ENCODE data around the gene VGF.

VGF gene

GRCh38 chr7:101151908-101152651 lies 13.3 kb downstream of the VGF start:
- no peak for DNase-seq (ENCODE audit: low read depth)
- TF ChIP-seq, protein P1, sequence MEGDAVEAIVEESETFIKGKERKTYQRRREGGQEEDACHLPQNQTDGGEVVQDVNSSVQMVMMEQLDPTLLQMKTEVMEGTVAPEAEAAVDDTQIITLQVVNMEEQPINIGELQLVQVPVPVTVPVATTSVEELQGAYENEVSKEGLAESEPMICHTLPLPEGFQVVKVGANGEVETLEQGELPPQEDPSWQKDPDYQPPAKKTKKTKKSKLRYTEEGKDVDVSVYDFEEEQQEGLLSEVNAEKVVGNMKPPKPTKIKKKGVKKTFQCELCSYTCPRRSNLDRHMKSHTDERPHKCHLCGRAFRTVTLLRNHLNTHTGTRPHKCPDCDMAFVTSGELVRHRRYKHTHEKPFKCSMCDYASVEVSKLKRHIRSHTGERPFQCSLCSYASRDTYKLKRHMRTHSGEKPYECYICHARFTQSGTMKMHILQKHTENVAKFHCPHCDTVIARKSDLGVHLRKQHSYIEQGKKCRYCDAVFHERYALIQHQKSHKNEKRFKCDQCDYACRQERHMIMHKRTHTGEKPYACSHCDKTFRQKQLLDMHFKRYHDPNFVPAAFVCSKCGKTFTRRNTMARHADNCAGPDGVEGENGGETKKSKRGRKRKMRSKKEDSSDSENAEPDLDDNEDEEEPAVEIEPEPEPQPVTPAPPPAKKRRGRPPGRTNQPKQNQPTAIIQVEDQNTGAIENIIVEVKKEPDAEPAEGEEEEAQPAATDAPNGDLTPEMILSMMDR (IDR thresholded peaks at IDR 0.05; ENCODE audit: low read length, missing control alignments): no peak
- H3K4me3 ChIP-seq (replicated peaks; ENCODE audit: low read depth, low read length): no peak overlapping the region

- TF ChIP-seq, protein P1 (IDR thresholded peaks at IDR 0.05; ENCODE audit: low read length, missing control alignments): no peak
- H3K4me3 ChIP-seq (replicated peaks; ENCODE audit: low read depth, low read length): no peak overlapping the region
- peak; percentile 52 for DNase-seq (ENCODE audit: low read depth)
These were observed 24.5 kb downstream of the VGF start for GRCh38 chr7:101140746-101141382.

- DNase-seq (ENCODE audit: low read depth): peak; percentile 78
- H3K4me3 ChIP-seq (replicated peaks; ENCODE audit: low read depth, low read length): no peak overlapping the region
- TF ChIP-seq, protein P1 (IDR thresholded peaks at IDR 0.05; ENCODE audit: low read length, missing control alignments): no peak
These were observed 25.1 kb downstream of the VGF start for GRCh38 chr7:101140339-101140699.

DNA sequence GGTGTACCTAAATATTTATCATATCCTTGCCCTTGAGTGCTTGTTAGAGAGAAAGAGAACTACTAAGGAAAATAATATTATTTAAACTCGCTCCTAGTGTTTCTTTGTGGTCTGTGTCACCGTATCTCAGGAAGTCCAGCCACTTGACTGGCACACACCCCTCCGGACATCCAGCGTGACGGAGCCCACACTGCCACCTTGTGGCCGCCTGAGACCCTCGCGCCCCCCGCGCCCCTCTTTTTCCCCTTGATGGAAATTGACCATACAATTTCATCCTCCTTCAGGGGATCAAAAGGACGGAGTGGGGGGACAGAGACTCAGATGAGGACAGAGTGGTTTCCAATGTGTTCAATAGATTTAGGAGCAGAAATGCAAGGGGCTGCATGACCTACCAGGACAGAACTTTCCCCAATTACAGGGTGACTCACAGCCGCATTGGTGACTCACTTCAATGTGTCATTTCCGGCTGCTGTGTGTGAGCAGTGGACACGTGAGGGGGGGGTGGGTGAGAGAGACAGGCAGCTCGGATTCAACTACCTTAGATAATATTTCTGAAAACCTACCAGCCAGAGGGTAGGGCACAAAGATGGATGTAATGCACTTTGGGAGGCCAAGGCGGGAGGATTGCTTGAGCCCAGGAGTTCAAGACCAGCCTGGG lies 27.0 kb downstream of the VGF start:
- no peak overlapping the region for H3K4me3 ChIP-seq (replicated peaks; ENCODE audit: low read depth, low read length)
- peak; percentile 97 for DNase-seq (ENCODE audit: low read depth)
- TF ChIP-seq, protein P1 (IDR thresholded peaks at IDR 0.05; ENCODE audit: low read length, missing control alignments): peak; percentile 40

DNA sequence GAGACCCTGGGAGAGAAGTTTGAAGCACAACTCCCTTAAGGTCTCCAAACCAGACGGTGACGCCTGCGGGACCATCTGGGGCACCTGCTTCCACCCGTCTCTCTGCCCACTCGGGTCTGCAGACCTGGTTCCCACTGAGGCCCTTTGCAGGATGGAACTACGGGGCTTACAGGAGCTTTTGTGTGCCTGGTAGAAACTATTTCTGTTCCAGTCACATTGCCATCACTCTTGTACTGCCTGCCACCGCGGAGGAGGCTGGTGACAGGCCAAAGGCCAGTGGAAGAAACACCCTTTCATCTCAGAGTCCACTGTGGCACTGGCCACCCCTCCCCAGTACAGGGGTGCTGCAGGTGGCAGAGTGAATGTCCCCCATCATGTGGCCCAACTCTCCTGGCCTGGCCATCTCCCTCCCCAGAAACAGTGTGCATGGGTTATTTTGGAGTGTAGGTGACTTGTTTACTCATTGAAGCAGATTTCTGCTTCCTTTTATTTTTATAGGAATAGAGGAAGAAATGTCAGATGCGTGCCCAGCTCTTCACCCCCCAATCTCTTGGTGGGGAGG lies 27.6 kb downstream of the VGF start:
- DNase-seq (ENCODE audit: low read depth): peak; percentile 67
- TF ChIP-seq, protein P1 (IDR thresholded peaks at IDR 0.05; ENCODE audit: low read length, missing control alignments): no peak
- no peak overlapping the region for H3K4me3 ChIP-seq (replicated peaks; ENCODE audit: low read depth, low read length)

DNA sequence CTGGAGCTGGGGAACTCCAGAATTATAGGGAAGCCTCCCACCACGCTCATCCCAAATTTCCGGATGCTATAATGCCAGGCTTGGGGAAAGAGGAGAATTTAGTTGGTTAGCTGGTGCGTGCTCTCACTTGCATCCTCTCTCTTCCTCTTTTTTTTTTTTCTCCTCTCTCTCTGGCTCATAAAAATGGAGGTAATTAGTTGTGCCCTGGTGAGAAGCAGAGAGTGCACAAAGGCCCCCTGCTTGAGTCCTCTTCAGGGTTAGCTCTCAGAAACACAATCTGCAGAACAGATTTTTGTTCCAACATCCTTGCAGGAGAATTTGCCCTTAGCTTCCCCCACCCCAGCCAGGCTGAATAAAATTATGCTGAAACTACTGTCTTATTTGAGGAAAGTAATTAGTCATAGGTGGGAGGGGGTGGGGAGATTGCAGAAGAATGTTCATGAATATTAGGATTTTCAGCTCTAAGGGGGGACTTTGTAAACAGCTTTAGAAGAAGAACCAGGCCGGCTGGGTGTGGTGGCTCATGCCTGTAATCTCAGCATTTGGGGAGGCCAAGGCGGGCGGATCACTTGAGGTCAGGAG lies 30.9 kb downstream of the VGF start:
- peak; percentile 65 for DNase-seq (ENCODE audit: low read depth)
- H3K4me3 ChIP-seq (replicated peaks; ENCODE audit: low read depth, low read length): peak overlapping the region; percentile 42
- TF ChIP-seq, protein P1 (IDR thresholded peaks at IDR 0.05; ENCODE audit: low read length, missing control alignments): no peak

Measured in fibroblast of pulmonary artery (primary cell).